Loucy (cell line): Measurements from ENCODE around the gene EXOSC6.
"Not testable (repeated sequence)": the region's sequence is repeated elsewhere in the genome, so short reads cannot be mapped to it uniquely, and the experiment has no call there.

Source experiments
- EZH2phosphoT487 ChIP-seq: fragments of 200-600 bp; IDR thresholded peaks from 2 replicates; pipeline ENCODE4 v1.6.1; 2018; ENCODE audit warnings: antibody characterized with exemption, mild to moderate bottlenecking, moderate library complexity, borderline replicate concordance
- TF ChIP-seq, protein P1 (sequence below): fragments of 200-600 bp; sonication (generic); conservative IDR thresholded peaks from 2 replicates; pipeline ENCODE4 v1.5.1; 2014; ENCODE audit warnings: mild to moderate bottlenecking, antibody characterized with exemption, low read length

DNA sequence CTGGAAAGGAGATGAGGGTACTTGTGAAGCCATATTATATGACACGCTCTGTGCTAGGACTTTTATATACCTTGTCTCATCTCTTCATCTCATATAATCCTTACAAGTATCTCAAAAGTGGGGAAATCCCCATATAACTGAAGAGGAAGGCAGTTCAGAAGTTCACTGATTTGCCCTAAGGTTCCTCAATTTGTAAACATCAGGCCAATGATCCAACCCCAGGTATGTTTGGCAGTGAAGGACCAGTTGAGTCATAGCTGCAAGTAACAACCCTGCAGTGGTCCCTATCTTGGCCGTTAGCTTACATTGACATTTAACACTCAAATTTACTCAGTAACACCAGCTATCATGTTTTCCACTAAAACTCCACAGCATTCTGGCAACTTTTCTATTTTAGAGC, 33.2 kb downstream of the EXOSC6 start:
- TF ChIP-seq, protein P1, sequence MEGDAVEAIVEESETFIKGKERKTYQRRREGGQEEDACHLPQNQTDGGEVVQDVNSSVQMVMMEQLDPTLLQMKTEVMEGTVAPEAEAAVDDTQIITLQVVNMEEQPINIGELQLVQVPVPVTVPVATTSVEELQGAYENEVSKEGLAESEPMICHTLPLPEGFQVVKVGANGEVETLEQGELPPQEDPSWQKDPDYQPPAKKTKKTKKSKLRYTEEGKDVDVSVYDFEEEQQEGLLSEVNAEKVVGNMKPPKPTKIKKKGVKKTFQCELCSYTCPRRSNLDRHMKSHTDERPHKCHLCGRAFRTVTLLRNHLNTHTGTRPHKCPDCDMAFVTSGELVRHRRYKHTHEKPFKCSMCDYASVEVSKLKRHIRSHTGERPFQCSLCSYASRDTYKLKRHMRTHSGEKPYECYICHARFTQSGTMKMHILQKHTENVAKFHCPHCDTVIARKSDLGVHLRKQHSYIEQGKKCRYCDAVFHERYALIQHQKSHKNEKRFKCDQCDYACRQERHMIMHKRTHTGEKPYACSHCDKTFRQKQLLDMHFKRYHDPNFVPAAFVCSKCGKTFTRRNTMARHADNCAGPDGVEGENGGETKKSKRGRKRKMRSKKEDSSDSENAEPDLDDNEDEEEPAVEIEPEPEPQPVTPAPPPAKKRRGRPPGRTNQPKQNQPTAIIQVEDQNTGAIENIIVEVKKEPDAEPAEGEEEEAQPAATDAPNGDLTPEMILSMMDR: not testable (repeated sequence)
- TF ChIP-seq EZH2phosphoT487: not testable (repeated sequence)
